Right lobe of liver (tissue), 6 donors: ENCODE data around the gene CHST8. TPM values are rescaled to one million over a fixed set of nuclear protein-coding genes. Genes with fewer than 3 reads are reported as not detected.

Experiments
- ATAC-seq, 4 donors: fragments of 200-7000 bp; cut with Tn5 transposase; one replicate each; pipeline ENCODE4 v1.9.1; 2020; ENCODE audit warnings: mild to moderate bottlenecking in 4 of 4, moderate library complexity in 4 of 4
- DNase-seq, 3 donors: peaks; one replicate each; pipeline ENCODE4 v3.0.0-alpha.2; 2020
- H3K27ac ChIP-seq, 3 donors: fragments of 200-600 bp; one replicate each; pipeline ENCODE4 v1.8.0; 2022
- H3K27me3 ChIP-seq, 2 donors: fragments of 200-600 bp; one replicate each; pipeline ENCODE4 v1.8.0; 2022
- H3K36me3 ChIP-seq, 4 donors: fragments of 200-600 bp; sonication (generic) in 1 of 4; one replicate each; pipeline versions ENCODE4 v1.5.1 to v1.8.0; 2017 to 2022; ENCODE audit warnings: control low read depth in 1 of 4
- H3K4me1 ChIP-seq, 4 donors: fragments of 200-600 bp; sonication (generic) in 1 of 4; one replicate each; pipeline versions ENCODE4 v1.5.1 to v1.8.0; 2017 to 2022; ENCODE audit warnings: control low read depth in 1 of 4
- H3K4me3 ChIP-seq, 3 donors: fragments of 200-600 bp; one replicate each; pipeline ENCODE4 v1.8.0; 2022
- H3K9me3 ChIP-seq, 4 donors: fragments of 200-600 bp; sonication (generic) in 1 of 4; one replicate each; pipeline versions ENCODE4 v1.5.1 to v1.8.0; 2017 to 2022; ENCODE audit warnings: control low read depth in 1 of 4
- CTCF ChIP-seq, 4 donors: fragments of 200-600 bp in 3 of 4; fragments of 450-650 bp in 1 of 4; IDR thresholded peaks; one replicate each; pipeline versions ENCODE4 v1.5.1 to v1.8.0; 2016 to 2022; ENCODE audit warnings: antibody characterized with exemption in 4 of 4, mild to moderate bottlenecking in 2 of 4
- POLR2A ChIP-seq: fragments of 450-650 bp; IDR thresholded peaks from one replicate; pipeline ENCODE4 v1.6.1; 2017; ENCODE audit warnings: antibody characterized with exemption, mild to moderate bottlenecking
- WGBS: methylation state at CpG from one replicate; pipeline ENCODE4 v1.1.6; 2018; ENCODE audit warnings: low coverage, low lambda C conversion rate; ENCODE audit not compliant: insufficient coverage; ENCODE audit errors: missing lambda C conversion rate; 5-methylcytosine and 5-hydroxymethylcytosine counted together
- intact Hi-C, 2 donors: fragments of 100-400 bp; cut with DNase I; formaldehyde crosslinking; loops; one replicate each; pipeline versions ENCODE4 v1.11.2 to v1.14.1; 2022
- total RNA-seq, 6 experiments: library from RNA; depleted of rRNA in 2 of 6; stranded (reverse); fragments of >200 nt in 2 of 6; fragmentation: NEBNext Ultra II Directional in 3 of 6; extraction: Animal tissue kit (Norgen Biotek cat#: 25700) in 3 of 6; gene quantifications; one replicate each; pipeline versions ENCODE4 v1.1.0 to v1.2.4, GENCODE V29; 2016 to 2023
- donor health status: DM: no; HTN: yes; CAD: no.
- donor health status: DM: no; HTN: no; CAD: no.
- donor health status: DM: no; HTN: no; CAD: no.
- donor health status: DM: no; HTN: yes; CAD: no.
- donor health status: DM: no; HTN: yes; CAD: no.

The CHST8 gene
- total RNA-seq, 6 experiments from 2014 or later = 0.12 to 0.19 TPM; not detected in 4

GRCh38 chr19:33681081-33681680 is 59.4 kb downstream of the CHST8 start:
- intact Hi-C loops = no loop called here
- no peaks in the 10 kb centered on the region for H3K36me3 ChIP-seq
- no peak for ATAC-seq
- WGBS = 18% methylated on average over 2 of the region's 3 CpGs
- peaks cover 0 to 5% of the 10 kb centered on the region in 2 donors for H3K27me3 ChIP-seq
- no peaks in the 10 kb centered on the region for H3K9me3 ChIP-seq
- TF ChIP-seq POLR2A (no peak), CTCF (IDR thresholded peaks at IDR 0.05) (no peak)
- H3K4me3 ChIP-seq = no peak overlapping the region
- no peaks in the 10 kb centered on the region for H3K4me1 ChIP-seq
- DNase-seq = peak in 1 of 3 donors; percentile 42
- no peak overlapping the region for H3K27ac ChIP-seq

GRCh38 chr19:33683881-33684537 is 62.3 kb downstream of the CHST8 start:
- H3K4me3 ChIP-seq = no peak overlapping the region
- DNase-seq = peak in 2 of 3 donors; percentile 42 to 67
- H3K27me3 ChIP-seq = peaks cover 0 to 5% of the 10 kb centered on the region in 2 donors
- ATAC-seq = peak; percentile 52 to 84 (median 64)
- H3K4me1 ChIP-seq = no peaks in the 10 kb centered on the region
- intact Hi-C loops = no loop called here
- TF ChIP-seq CTCF (IDR thresholded peaks at IDR 0.05) (no peak), POLR2A (no peak)
- no peaks in the 10 kb centered on the region for H3K9me3 ChIP-seq
- H3K27ac ChIP-seq = no peak overlapping the region
- no peaks in the 10 kb centered on the region for H3K36me3 ChIP-seq
- WGBS = 33% methylated on average over 12 of the region's 24 CpGs

- intact Hi-C loops = no loop called here
These were observed 62.9 kb downstream of the CHST8 start for GRCh38 chr19:33684538-33685232.

GRCh38 chr19:33685541-33685940 is 63.8 kb downstream of the CHST8 start:
- TF ChIP-seq POLR2A = no peak
- 20% methylated on average over 1 of the region's 6 CpGs for WGBS
- Histone ChIP-seq H3K27me3 (peaks cover 0 to 5% of the 10 kb centered on the region in 2 donors), H3K36me3 (no peaks in the 10 kb centered on the region), H3K27ac (no peak overlapping the region), H3K4me1 (no peaks in the 10 kb centered on the region), H3K9me3 (no peaks in the 10 kb centered on the region), H3K4me3 (no peak overlapping the region)
- ATAC-seq = no peak
- intact Hi-C loops = no loop called here
- DNase-seq = peak in 2 of 3 donors; percentile 28 to 30

More at GRCh38 chr19:33684538-33685232, 62.9 kb downstream of the CHST8 start:
- no peaks in the 10 kb centered on the region for H3K36me3 ChIP-seq
- no peaks in the 10 kb centered on the region for H3K4me1 ChIP-seq
- TF ChIP-seq CTCF (IDR thresholded peaks at IDR 0.05) (no peak), POLR2A (no peak)
- WGBS = 19% methylated on average over 19 of the region's 42 CpGs
- no peaks in the 10 kb centered on the region for H3K9me3 ChIP-seq
- H3K27ac ChIP-seq = no peak overlapping the region
- no peak overlapping the region for H3K4me3 ChIP-seq
- H3K27me3 ChIP-seq = peaks cover 0 to 5% of the 10 kb centered on the region in 2 donors
- DNase-seq = peak in 1 of 3 donors; percentile 49
- no peak for ATAC-seq

GRCh38 chr19:33686262-33686661 is 64.5 kb downstream of the CHST8 start:
- TF ChIP-seq POLR2A (no peak), CTCF (IDR thresholded peaks at IDR 0.05) (no peak)
- Histone ChIP-seq H3K4me3 (no peak overlapping the region), H3K9me3 (no peaks in the 10 kb centered on the region), H3K36me3 (no peaks in the 10 kb centered on the region), H3K4me1 (no peaks in the 10 kb centered on the region), H3K27ac (no peak overlapping the region), H3K27me3 (peaks cover 0 to 5% of the 10 kb centered on the region in 2 donors)
- no peak for ATAC-seq
- intact Hi-C loops = no loop called here
- WGBS = 73% methylated on average over 3 of the region's 8 CpGs
- DNase-seq = peak in 2 of 3 donors; percentile 16 to 25
